ENCODE results near the gene PDE1C. TPM values are rescaled to one million over a fixed set of nuclear protein-coding genes. Genes with fewer than 3 reads are reported as not detected.

Gene PDE1C
- total and polyA plus RNA-seq, 2 of the 4 experiments (the other 2 are of a cell fraction): 14.2 to 61.5 TPM

DNA sequence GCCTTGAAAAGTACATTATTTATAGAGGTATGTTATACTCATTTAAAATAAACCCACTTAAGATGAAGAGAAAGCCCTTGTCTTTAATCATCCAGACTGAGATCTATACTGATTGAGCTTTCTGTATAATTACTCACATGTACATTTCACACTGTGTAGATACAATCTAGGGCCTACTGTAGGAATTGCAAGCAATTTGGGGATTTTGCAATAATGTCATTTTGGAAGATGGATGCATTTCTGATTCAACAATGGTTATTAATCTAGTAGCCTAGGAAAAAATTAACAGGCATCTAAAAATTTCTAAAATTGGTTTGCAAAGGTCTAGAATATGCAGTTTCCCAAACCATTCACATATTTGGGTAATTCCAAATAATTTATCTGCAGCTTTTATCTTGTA lies 132.2 kb downstream of the PDE1C start:
- DNase-seq (no peak), ATAC-seq (ENCODE audit: low read depth) (no peak)
- Histone ChIP-seq H3K4me2 (ENCODE audit: low read depth, low read length) (no peak overlapping the region), H4K91ac (ENCODE audit: insufficient read depth, low read depth, low read length) (no peak overlapping the region), H3K4ac (ENCODE audit: low read depth, low read length) (no peak overlapping the region), H2AFZ (replicated peaks; ENCODE audit: low read length, poor library complexity) (no peak overlapping the region), H4K8ac (ENCODE audit: low read depth in 2 of 2, low read length in 2 of 2) (no peak overlapping the region), H3K18ac (ENCODE audit: low read depth, low read length) (no peak overlapping the region), H2BK5ac (ENCODE audit: low read depth, low read length, poor library complexity, severe bottlenecking) (peak overlapping the region; percentile 65), H3K27me3 (ENCODE audit: control insufficient read depth, insufficient read depth, low read length) (no peaks in the 10 kb centered on the region), H3K23ac (ENCODE audit: low read depth, low read length) (no peak overlapping the region), H2AK9ac (replicated peaks; ENCODE audit: low read depth, low read length, poor library complexity) (no peak overlapping the region), H4K20me1 (ENCODE audit: insufficient read depth, low read length) (no peaks in the 10 kb centered on the region), H3K14ac (replicated peaks; ENCODE audit: low read depth, low read length) (no peak overlapping the region), H3K4me1 (ENCODE audit: control insufficient read depth, insufficient read depth, low read length) (peaks cover 3% of the 10 kb centered on the region; the same call in 1 of the 2 replicates), H3K79me1 (ENCODE audit: low read depth in 1 of 2, low read length in 2 of 2) (peaks cover 13 to 33% of the 10 kb centered on the region in 2 experiments), H3K9ac (ENCODE audit: low read depth, low read length) (no peak overlapping the region), H3K4me3 (ENCODE audit: insufficient read depth, low read depth, low read length) (no peak overlapping the region), H2BK120ac (ENCODE audit: low read depth, low read length) (no peak overlapping the region), H3K27ac (ENCODE audit: insufficient read depth, low read length) (no peak overlapping the region), H2AK5ac (ENCODE audit: low read depth, low read length) (no peak overlapping the region), H2BK15ac (ENCODE audit: low read depth, low read length) (no peak overlapping the region), H3K56ac (ENCODE audit: extremely low read depth, insufficient read depth, low read length) (no peak overlapping the region), H3K9me1 (ENCODE audit: insufficient read depth, low read length) (no peaks in the 10 kb centered on the region), H4K5ac (ENCODE audit: low read depth, low read length) (no peak overlapping the region), H2BK20ac (ENCODE audit: low read depth, low read length) (no peak overlapping the region), H3K9me3 (ENCODE audit: control insufficient read depth, insufficient read depth, low read length) (no peaks in the 10 kb centered on the region), H3K36me3 (ENCODE audit: control insufficient read depth, insufficient read depth, low read length) (no peaks in the 10 kb centered on the region)
- POLR2A ChIA-PET (ENCODE audit: unreplicated experiment): no interaction called here
- BruUV-seq (replicated peaks): no TSS peak
- CTCF ChIA-PET: no interaction called here
- in situ Hi-C loops (cut with MboI; ENCODE audit: low sequenced_read_pairs) (no loop called here), dilution Hi-C loops (cut with HindIII; ENCODE audit: low sequenced_read_pairs, unreplicated experiment) (no loop called here), intact Hi-C loops (cut with micrococcal nuclease) (no loop called here)
- TF ChIP-seq RAD21 (IDR thresholded peaks at IDR 0.05; ENCODE audit: low read length) (no peak), SMC3 (IDR thresholded peaks at IDR 0.05; ENCODE audit: low read depth, low read length) (no peak)
- TF ChIP-seq, protein P1, sequence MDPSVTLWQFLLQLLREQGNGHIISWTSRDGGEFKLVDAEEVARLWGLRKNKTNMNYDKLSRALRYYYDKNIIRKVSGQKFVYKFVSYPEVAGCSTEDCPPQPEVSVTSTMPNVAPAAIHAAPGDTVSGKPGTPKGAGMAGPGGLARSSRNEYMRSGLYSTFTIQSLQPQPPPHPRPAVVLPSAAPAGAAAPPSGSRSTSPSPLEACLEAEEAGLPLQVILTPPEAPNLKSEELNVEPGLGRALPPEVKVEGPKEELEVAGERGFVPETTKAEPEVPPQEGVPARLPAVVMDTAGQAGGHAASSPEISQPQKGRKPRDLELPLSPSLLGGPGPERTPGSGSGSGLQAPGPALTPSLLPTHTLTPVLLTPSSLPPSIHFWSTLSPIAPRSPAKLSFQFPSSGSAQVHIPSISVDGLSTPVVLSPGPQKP (IDR thresholded peaks at IDR 0.05; ENCODE audit: borderline replicate concordance, low read depth, low read length): no peak

All from IMR-90 (cell line).